GM18505 (cell line): ENCODE measurements around the gene HOXA6.
A peak's percentile ranks its signal among the peaks of the same experiment; 100 is the strongest.

Source experiments
- ATAC-seq: cut with Tn5 transposase; IDR thresholded peaks from one replicate; pipeline ENCODE4 v1.9.1; 2021; ENCODE audit not compliant: unreplicated experiment
- POLR2A ChIP-seq: IDR thresholded peaks from 4 replicates; pipeline ENCODE4 v1.6.1; 2011; ENCODE audit warnings: borderline replicate concordance; ENCODE audit not compliant: insufficient read depth, insufficient read length; ENCODE audit errors: extremely low read depth

Gene HOXA6

DNA sequence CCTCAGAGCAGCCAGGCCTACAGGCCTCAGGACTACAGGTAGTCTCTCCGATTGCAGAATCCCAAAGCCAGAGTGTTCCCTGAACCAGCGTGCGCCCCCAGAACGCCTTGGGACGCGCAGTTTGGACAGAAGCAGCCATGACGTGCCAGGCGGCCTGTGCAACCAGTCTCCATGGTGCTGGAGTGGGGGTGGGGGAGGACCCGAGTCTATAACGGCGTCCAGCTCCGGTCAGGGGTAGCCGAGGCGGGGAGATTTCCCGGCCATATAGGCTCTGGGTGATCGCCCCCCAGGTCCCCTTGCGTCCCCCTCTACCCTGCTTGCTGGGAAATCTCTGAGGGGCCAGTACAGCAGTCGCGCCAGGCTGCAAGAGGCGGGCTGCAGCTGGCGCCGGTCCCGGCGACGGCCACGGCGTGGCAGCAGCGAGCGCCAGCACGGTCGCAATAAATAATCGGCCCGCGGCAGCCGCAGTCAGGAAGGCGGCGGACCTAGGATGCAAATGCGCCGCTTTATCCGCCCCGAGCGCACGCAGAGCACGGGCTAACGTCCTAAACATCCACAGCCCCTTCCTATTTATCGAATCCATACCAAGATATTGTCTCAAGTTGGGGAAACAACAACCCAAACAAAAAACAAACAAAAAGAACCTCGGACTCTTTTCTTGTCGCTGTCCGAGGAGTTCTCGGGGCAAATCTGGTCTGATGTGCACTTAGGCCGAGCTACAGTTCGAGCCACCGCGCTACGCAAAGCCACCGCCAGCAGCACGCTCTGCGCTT lies 3.2 kb upstream of the HOXA6 start:
- peak; percentile 74 for ATAC-seq
- no peak for TF ChIP-seq POLR2A

DNA sequence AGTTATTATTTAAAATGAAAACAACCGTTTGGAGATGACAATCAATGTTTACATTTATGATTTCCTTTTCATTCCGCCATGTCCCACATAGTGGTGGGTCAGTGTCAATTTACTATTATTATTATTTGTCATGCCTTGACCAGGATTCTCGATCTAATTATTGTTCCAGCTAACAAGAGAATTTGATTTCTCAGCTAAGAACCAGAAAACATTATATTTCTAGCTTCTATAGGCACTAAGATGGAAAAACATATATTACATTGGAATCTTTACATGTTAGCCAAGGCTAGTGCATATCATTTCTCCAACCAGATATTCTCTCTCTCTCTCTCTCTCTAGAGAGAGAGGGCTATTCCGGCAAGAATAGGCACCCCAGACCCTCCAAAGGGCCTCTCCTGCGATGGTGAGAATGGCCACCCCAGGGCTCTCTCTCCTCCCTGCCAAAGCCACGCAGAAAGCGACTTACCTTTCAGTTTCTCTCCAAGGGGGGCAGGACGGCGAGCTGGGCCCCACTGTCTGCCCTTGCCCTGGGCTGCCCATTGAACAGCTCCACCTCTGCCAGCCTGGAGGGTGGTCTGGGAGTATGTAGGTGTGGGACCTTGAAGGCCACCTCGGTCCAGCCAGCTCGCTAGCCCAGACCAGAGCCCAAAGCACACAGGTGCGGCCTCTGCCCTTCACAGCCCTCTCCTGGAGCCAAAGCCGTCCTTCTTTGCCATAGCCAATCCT lies 2.4 kb upstream of the HOXA6 start:
- ATAC-seq = peak; percentile 10
- TF ChIP-seq POLR2A = no peak

DNA sequence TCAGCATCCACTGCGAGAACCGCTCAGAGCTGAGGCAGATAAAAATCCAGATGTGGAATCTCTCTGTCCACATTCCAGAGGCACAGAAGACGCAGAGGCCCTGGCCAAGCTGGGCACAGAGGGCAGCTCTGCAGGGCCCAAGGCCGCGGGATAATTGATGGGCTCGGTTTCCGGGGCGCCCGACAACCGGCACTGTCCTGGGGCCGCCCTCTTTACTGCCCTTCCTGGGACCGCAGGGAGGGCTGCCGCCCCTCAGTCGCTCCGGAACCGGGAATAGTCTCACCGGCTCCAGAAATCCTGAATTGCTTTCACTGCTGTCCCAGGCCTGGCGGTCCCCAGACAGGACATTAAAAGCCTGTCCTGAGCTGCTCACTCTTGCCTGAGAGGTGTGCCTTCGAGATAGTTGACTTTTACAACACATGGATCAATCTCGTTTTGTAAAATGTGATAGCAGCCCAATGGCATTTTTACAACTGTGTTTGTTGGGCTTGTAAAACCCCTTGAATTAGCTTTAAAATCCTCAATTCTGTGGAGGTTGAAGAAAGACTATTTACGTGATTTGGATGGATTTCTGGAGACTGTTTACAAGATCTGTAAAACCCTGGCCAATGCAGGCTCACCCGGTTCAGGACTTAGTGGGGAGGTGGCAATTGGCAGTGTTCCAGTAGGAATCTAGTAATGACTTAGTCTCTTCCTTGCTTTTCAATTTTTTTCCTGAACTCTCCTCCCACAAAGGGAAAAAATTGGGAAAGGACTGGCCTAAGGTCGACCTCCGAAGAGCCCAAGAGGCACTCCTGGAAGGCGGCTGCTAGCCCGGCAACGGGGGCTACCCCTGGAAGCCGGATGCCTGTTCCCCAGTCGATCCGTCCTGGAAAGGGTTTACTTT lies 1.4 kb upstream of the HOXA6 start:
- no peak for TF ChIP-seq POLR2A
- no peak for ATAC-seq

DNA sequence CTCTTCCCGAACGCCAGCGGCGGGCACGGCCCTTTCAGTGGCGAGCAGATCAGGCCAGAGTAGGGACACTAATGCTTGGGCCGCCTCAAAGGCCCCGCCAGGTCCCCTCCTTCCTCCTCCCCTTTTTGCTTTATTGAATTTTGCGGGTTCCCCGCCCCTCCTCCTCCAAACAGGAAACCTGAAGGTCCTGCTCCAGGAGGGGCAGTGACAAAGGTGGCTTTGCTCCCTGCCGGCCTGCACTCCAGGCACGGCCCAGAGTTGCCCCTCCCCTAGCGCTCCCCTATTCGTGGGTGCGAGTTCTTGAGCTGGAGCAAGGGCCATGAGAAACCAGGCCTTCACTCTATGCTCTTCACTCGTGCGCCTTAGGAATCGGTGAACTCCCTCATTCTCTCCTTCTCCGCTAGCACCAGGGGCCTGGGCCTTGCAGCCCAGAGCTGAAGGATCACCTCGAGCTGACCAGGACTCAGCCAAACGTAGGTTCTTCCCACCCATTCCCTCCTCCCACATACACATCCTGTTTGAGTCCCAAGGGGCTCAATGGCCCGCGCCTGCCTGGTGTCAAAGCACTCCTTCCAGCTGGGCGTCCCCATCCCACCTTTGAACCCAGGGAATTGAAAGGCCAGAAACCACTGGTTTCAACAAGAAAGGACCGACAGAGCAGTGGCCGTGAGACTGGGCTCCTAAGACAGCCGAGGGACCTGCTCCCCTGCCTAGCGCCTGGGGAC lies 619 bp upstream of the HOXA6 start:
- no peak for ATAC-seq
- TF ChIP-seq POLR2A = no peak

DNA sequence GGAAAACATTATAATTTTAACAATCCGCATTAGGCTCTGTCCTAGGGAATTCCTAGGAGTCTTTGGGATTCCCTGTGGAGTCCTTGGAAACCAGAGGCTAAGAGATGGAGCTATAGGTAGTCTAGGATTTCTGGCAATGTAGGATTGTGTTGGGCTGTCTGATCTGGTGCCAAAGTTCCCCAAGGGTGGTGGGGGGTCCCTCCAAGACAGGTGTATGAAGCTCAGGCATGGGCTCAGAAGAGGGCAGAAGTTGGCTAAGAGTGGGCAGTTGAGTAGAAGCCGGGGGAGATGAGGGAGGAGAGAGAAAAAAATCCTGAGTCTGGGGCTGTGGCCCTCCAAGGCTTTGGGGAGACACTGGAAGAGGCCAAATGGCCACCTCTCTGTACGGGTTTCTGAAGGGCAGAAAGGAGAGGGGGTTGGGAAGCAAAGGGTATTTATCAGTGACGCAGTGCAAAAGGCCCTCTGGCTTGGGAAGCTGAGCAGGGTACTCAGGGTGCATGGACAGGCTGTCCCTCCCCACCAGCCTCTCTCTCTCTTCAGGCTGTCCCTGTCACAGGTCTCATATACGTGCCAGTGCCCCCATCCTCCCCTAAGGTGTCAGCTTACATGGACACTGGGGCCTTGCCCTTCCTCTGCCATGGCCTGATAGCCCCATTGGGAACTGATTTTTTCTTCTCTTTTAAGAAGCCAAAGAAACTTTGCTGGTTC lies 929 bp downstream of the HOXA6 start:
- TF ChIP-seq POLR2A = no peak
- no peak for ATAC-seq

DNA sequence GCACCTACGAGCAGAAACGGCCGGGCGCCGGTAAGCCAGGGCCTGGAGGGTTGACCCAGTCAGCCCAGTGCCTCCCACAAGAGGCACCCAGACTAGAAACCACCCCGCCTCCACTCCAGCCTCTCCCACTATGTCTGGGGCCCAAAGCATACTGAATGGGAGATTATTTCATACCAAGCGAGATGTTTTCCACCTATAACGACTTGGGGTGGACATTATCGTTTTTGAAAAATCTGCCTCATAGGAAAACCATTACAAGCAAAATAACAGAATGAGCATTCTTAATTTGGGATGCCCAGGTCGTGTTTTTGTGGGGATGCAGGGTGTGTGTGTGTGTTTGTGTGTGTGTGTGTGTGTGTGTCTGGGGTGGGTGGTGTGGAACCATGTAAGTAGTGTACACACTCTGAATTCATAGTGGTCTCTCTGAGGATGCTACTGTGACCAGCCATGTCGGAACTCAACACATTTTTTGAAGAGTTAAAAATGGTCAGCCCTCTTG lies 1.6 kb downstream of the HOXA6 start:
- no peak for TF ChIP-seq POLR2A

DNA sequence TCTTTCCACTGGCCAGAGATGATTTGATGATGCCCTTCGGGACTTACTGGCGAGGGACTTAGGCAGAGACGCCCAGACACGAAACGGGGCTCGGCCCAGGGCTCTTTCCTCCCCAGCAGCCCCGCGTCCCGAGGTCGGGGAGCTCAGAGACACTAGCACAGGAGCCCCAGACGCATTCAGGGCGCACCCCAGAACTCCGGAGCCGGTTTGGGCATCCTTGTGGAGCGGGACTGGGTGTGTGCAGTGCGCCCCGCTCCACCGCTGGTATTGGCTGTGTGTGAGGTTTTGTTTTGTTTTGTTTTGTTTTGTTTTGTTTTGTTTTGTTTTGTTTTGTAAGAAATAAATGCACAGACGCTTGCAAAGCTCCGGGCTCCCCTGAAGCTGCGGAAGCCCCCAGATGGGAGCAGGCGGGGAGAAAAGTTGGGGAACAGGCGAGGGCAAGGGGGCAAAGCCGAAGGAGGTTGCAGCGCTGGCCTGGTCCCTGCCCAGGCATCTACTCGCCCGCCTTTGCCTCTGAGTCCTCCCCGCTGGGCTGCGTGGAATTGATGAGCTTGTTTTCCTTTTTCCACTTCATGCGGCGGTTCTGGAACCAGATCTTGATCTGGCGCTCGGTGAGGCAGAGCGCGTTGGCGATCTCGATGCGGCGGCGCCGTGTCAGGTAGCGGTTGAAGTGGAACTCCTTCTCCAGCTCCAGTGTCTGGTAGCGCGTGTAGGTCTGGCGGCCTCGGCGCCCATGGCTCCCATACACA lies 2.2 kb downstream of the HOXA6 start:
- ATAC-seq = no peak
- no peak for TF ChIP-seq POLR2A

More for the DNA sequence above, 1.6 kb downstream of the HOXA6 start:
- ATAC-seq = no peak

DNA sequence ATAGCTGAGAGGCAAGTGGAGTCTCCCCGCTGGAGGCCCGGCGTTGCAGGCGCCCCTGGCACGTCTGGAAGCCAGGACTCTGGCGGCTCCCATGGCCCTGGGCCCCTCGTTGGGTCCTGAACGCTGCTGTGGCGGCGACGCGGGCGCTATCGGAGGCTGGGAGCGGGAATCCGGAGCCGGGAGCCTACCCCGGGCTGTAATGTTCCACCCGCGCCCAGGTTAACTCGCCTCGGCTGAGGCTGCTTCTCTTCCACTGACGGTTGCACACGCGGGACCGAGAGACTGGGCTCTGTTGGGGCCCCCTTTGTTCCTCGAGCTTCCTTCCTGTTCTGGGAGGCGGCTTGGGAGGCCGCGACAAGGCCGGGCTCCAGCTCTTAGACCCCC lies 2.8 kb downstream of the HOXA6 start:
- no peak for ATAC-seq
- TF ChIP-seq POLR2A = no peak

DNA sequence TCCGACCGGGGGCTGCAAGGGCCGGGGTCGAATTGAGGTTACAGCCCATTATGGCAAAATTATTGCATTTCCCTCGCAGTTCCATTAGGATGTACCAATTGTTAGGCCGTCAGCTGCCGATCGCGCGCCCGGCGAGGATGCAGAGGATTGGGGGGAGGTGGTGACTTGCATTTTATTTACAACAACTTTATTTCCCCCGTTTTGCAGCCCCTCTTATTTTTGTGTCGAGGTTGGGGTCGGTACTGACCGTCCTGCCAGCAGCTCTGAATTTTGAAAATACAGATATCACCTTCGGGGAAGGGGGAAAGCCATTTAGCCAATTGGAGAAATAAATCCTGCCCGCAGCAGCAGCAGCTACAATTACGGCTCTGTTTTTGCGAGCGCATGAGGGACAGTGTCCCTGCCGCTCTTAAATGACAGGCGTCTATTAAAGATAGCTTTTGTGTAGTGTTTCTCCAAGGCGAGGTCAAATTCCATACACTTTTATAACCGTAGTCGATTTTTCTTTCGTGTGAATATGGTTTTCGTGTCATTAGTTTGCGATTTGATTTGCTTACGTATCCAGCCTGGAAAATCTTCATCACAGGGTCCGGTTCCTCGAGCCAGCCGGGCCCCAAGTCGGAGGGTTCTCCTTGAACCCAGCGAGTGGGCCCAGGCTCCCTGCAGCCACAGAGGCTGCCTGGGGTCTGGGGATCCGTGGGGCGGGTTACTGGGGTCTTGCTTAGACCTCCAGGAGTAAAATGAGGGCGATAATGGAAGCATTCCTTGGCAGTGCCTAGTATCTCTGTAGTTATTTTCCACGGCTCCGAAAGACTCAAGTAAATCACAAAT lies 3.4 kb downstream of the HOXA6 start:
- no peak for TF ChIP-seq POLR2A
- ATAC-seq = no peak

DNA sequence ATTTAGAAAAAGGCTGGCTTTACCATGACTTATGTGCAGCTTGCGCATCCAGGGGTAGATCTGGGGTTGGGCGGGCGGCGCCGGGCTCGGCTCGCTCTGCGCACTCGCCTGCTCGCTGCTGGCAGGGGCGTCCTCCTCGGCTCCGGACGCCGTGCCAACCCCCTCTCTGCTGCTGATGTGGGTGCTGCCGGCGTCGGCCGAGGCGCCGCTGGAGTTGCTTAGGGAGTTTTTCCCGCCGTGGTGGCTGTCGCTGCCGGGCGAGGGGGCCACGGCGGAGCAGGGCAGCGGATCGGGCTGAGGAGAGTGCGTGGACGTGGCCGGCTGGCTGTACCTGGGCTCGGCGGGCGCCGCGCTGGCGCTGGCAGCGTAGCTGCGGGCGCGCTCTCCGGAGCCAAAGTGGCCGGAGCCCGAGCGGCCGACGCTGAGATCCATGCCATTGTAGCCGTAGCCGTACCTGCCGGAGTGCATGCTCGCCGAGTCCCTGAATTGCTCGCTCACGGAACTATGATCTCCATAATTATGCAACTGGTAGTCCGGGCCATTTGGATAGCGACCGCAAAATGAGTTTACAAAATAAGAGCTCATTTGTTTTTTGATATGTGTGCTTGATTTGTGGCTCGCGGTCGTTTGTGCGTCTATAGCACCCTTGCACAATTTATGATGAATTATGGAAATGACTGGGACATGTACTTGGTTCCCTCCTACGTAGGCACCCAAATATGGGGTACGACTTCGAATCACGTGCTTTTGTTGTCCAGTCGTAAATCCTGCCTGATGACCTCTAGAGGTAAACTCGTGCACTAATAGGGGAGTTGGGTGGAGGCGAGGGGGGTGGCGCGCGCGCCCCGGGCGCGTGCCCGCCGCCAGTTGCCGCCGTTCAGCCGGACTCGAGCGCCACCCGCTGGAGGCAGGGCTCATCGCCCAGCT lies 4.3 kb downstream of the HOXA6 start, which contains the start of gene HOXA5:
Gene HOXA5, minus strand, starts transcription at position 659 of the 927 bp plus-strand sequence. Its CDS starts 74 bp downstream, at position 585.
- ATAC-seq = no peak
- no peak for TF ChIP-seq POLR2A
